ES-I3 (cell line): ENCODE measurements around the gene CYP17A1.
"Not testable (repeated sequence)": the region's sequence is repeated elsewhere in the genome, so short reads cannot be mapped to it uniquely, and the experiment has no call there.

Source experiments
- H3K36me3 ChIP-seq: 2 replicates; pipeline ENCODE4 v1.6.1; 2013; ENCODE audit warnings: mild to moderate bottlenecking, low read length, control low read depth, moderate library complexity; ENCODE audit not compliant: insufficient read depth
- H3K4me1 ChIP-seq: 2 replicates; pipeline ENCODE4 v1.6.1; 2013; ENCODE audit warnings: mild to moderate bottlenecking, control low read depth, low read length; ENCODE audit not compliant: insufficient read depth
- H3K9ac ChIP-seq: 2 replicates; pipeline ENCODE4 v1.6.1; 2013; ENCODE audit warnings: low read depth, mild to moderate bottlenecking, low read length, moderate library complexity
- H3K9me3 ChIP-seq: 2 replicates; pipeline ENCODE4 v1.6.1; 2013; ENCODE audit warnings: mild to moderate bottlenecking, low read length, moderate library complexity; ENCODE audit not compliant: control insufficient read depth, insufficient read depth

Gene CYP17A1

DNA sequence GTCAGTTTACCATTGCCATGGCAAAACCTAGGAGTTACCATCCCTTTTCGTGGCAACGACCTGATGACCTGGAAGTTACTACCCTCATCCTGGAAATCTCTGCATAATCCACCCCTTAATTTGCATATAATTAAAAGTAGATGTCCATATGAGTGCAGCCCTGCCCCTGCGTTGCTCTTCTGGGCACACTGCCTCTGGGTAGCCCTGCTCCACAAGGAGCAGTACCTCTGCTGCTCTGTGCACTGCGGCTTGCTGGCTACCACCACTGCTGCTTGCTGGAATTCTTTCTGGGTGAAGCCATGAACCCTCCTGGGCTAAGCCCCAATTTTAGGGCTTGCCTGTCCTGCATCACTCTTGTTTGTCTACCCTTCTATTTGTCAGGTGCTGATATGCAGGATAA, 12.5 kb downstream of the CYP17A1 start:
- no peaks in the 10 kb centered on the region for H3K36me3 ChIP-seq
- H3K4me1 ChIP-seq = no peaks in the 10 kb centered on the region
- H3K9me3 ChIP-seq = no peaks in the 10 kb centered on the region
- no peak overlapping the region for H3K9ac ChIP-seq

GRCh38 chr10:102822222-102822621, 15.0 kb downstream of the CYP17A1 start:
- Histone ChIP-seq H3K36me3 (no peaks in the 10 kb centered on the region), H3K9me3 (no peaks in the 10 kb centered on the region), H3K9ac (no peak overlapping the region), H3K4me1 (no peaks in the 10 kb centered on the region)

DNA sequence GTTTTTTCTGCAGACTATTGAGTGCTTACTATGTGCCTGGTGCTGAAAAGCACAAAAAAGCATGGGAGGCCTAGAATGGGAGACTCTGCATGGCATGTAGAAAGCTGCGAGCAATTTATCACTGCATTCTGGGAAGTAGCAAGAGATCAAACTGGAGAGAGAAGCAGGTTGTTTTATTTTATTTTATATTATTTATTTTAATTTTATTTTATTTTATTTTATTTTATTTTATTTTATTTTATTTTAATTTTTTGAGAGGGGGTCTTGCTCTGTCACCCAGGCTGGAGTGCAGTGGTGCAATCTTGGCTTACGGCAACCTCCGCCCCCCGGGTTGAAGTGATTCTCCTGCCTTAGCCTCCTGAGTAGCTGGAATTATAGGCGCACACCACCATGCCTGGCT, 17.2 kb downstream of the CYP17A1 start:
- H3K4me1 ChIP-seq = peaks cover 14% of the 10 kb centered on the region
- H3K9me3 ChIP-seq, H3K9ac ChIP-seq, H3K36me3 ChIP-seq: not testable (repeated sequence)

GRCh38 chr10:102819054-102819453, 18.2 kb downstream of the CYP17A1 start:
- H3K9me3 ChIP-seq = no peaks in the 10 kb centered on the region
- H3K36me3 ChIP-seq = no peaks in the 10 kb centered on the region
- H3K9ac ChIP-seq = no peak overlapping the region
- peaks cover 19% of the 10 kb centered on the region for H3K4me1 ChIP-seq

DNA sequence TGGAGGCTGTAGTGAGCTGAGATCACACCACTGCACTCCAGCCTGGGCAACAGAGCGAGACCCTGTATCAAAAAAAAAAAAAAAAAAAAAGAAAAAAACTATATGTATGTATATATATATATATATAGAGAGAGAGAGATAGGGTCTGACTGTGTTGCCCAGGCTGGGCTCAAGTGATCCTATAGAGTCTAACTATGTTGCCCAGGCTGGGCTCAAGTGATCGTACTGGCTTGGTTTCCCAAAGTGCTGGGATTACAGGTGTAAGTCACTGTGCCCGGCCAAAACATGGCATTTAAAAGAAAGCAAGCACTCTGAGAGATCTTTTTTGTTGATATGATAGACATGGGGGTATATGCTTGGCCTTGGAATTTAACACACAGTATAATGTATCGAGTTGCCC, 20.0 kb downstream of the CYP17A1 start:
- Histone ChIP-seq H3K9ac (no peak overlapping the region), H3K36me3 (no peaks in the 10 kb centered on the region), H3K4me1 (peaks cover 19% of the 10 kb centered on the region), H3K9me3 (no peaks in the 10 kb centered on the region)

- peaks cover 3% of the 10 kb centered on the region; the same call in 1 of the 2 replicates for H3K36me3 ChIP-seq
- H3K9me3 ChIP-seq = no peaks in the 10 kb centered on the region
- no peak overlapping the region; the same call in 1 of the 2 replicates for H3K9ac ChIP-seq
- H3K4me1 ChIP-seq = peaks cover 19% of the 10 kb centered on the region
Observed at GRCh38 chr10:102815790-102816549, 21.2 kb downstream of the CYP17A1 start.

DNA sequence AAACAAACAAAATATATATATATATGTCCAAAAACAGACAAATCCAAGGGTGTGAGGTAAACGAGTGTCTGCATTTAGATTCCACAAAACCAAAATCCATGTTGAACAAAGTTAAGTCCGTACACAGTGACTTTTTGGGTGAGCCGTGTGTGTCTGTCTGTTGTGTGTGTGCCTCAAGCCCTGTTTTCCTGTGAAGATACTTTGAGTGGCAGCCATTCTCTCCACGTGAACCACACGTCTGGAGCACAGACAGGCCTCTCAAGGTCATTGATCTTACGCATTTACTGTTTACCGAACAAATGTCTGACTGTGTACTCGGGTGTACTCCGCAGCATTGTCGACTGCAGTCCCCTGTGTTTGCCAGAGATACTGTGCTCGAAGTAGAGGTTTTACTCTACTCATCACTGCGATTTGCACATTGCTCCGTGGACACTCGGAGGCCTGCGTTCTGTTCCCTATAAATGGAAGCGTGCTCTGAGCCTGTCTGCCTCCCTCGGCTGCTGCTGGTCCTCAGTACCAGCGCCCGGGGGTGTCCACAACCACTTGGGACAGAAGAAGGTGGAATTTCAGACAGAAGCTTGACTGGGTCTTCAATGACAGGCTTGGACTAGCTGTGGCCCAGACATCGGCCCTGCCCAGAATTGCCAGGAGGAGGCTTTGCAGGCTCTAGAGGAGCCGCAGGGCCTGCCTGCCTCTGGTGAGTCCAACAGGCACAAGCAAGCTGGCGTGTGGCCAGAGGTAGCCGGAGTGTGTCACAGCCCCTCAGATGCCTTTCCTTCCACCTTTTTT, 22.1 kb downstream of the CYP17A1 start:
- H3K36me3 ChIP-seq = peaks cover 4% of the 10 kb centered on the region; the same call in 1 of the 2 replicates
- H3K9ac ChIP-seq = no peak overlapping the region
- H3K9me3 ChIP-seq = no peaks in the 10 kb centered on the region
- peaks cover 19% of the 10 kb centered on the region for H3K4me1 ChIP-seq

- no peak overlapping the region for H3K9ac ChIP-seq
Observed at GRCh38 chr10:102814453-102814871, 22.8 kb downstream of the CYP17A1 start.

DNA sequence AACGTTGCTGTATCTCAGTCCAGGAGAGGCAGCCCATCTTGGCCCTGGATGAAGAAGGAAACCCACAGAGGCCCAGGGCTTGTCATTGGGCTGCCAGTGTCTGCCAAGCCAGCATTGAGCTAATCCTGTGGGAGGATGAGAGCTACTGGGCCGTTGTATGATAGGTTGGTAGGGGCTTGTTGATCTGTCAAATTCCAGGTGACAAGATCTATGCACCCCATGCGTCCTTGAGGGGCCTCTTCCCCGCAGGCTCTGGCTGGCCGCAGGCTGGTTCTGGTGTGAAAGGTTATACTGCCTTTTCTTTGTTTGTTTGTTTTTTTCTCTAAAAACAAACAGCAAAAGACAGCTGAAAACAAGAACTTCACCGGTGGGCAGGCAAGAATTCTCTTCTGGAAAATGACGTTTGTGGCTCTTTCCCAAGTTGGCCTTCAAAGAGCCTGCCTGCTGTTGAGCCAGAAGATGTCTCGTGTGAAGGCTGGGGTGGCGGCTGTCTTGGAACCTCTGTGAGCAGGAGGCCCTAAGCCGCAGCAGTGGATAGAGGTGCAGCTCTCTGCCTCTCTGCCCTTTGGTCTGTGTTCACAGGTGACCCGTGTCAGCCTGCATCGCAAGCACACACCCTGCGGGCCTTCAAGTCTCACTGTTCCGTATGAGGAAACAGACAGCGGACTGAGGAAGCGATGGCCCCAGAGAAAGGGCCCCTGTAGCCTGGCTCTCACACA, 23.3 kb downstream of the CYP17A1 start:
- H3K4me1 ChIP-seq = peaks cover 19% of the 10 kb centered on the region
- peaks cover 4% of the 10 kb centered on the region; the same call in 1 of the 2 replicates for H3K36me3 ChIP-seq
- no peak overlapping the region for H3K9ac ChIP-seq
- H3K9me3 ChIP-seq = no peaks in the 10 kb centered on the region

More at GRCh38 chr10:102814453-102814871, 22.8 kb downstream of the CYP17A1 start:
- H3K4me1 ChIP-seq = peaks cover 19% of the 10 kb centered on the region
- H3K36me3 ChIP-seq = peaks cover 4% of the 10 kb centered on the region; the same call in 1 of the 2 replicates
- H3K9me3 ChIP-seq = no peaks in the 10 kb centered on the region

DNA sequence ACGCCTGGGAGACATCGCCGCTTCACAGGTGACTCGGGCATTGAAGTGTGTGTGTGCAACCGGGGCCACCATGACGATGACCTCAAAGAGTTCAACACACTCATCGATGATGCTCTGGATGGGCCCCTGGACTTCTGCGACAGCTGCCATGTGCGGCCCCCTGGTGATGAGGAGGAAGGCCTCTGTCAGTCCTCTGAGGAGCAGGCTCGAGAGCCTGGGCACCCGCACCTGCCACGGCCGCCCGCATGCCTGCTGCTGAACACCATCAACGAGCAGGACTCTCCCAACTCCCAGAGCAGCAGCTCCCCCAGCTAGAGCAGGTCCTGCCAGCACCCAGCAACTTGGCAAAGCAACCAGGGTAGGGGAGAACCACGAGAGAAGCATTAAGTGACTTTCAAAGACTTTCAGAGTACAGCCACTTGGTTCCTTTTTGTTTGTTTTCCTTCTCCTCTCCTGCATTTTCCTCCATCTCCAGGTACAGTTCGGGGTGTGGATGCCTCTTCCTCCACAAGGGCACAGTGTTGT, 24.1 kb downstream of the CYP17A1 start:
- no peak overlapping the region for H3K9ac ChIP-seq
- no peaks in the 10 kb centered on the region for H3K9me3 ChIP-seq
- H3K36me3 ChIP-seq = peaks cover 4% of the 10 kb centered on the region; the same call in 1 of the 2 replicates
- H3K4me1 ChIP-seq = peaks cover 27% of the 10 kb centered on the region

GRCh38 chr10:102812231-102812876, 24.9 kb downstream of the CYP17A1 start:
- Histone ChIP-seq H3K9me3 (no peaks in the 10 kb centered on the region), H3K4me1 (peaks cover 27% of the 10 kb centered on the region), H3K9ac (no peak overlapping the region), H3K36me3 (peaks cover 4% of the 10 kb centered on the region; the same call in 1 of the 2 replicates)

DNA sequence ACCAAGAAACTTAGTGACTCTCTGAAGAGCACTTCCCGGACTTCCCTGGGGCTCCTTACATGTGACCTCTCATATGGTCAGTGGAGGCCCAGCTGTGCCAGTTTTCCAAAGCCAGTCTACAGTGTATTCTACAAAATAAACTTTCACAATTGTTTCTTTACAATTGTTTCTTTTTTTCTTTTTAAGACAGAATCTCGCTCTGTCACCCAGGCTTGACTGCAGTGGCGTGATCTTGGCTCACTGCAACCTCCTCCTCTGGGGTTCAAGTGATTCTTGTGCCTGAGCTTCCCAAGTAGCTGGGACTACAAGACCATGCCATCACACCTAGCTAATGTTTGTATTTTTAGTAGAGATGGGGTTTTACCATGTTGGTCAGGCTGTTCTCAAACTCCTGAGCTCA, 25.9 kb downstream of the CYP17A1 start:
- Histone ChIP-seq H3K9ac (no peak overlapping the region), H3K9me3 (no peaks in the 10 kb centered on the region), H3K4me1 (peaks cover 26% of the 10 kb centered on the region), H3K36me3 (peaks cover 4% of the 10 kb centered on the region; the same call in 1 of the 2 replicates)

DNA sequence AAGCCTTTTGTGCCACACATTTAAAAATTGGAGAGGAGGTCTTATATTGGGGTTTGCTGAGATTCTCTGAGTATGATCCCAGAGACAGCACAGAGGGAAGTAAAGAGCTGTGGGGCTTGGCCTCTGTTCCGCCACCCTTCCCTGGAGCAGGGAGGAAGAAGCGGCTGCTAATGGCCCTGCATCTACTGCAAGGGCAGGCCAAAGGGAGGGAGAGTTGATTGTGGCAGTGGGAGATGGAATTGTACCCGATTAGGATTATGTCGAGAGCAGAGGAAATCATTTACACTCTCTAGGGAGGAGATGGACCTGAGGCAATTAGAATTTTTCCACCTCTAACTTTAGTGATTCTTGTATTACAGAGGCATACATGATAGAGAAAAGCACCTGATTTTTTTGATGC, 28.8 kb downstream of the CYP17A1 start:
- Histone ChIP-seq H3K4me1 (peaks cover 9% of the 10 kb centered on the region; the same call in 1 of the 2 replicates), H3K9me3 (no peaks in the 10 kb centered on the region; the same call in 1 of the 2 replicates), H3K9ac (no peak overlapping the region; the same call in 1 of the 2 replicates), H3K36me3 (peaks cover 4% of the 10 kb centered on the region; the same call in 1 of the 2 replicates)
